Stimulated activated CD4-positive, alpha-beta T cell treated with anti-CD3 and anti-CD28 coated beads, Interleukin-2, amount 100 ng/mL, for 24 hours (primary cell): ENCODE data around the gene PGK1.
A peak's percentile ranks its signal among the peaks of the same experiment; 100 is the strongest.
"Not testable (repeated sequence)": the region's sequence is repeated elsewhere in the genome, so short reads cannot be mapped to it uniquely, and the experiment has no call there.

Experiments
- DNase-seq, 2 donors: peaks; one replicate each; pipeline ENCODE4 v3.0.0-alpha.2; 2020

Gene PGK1

DNA sequence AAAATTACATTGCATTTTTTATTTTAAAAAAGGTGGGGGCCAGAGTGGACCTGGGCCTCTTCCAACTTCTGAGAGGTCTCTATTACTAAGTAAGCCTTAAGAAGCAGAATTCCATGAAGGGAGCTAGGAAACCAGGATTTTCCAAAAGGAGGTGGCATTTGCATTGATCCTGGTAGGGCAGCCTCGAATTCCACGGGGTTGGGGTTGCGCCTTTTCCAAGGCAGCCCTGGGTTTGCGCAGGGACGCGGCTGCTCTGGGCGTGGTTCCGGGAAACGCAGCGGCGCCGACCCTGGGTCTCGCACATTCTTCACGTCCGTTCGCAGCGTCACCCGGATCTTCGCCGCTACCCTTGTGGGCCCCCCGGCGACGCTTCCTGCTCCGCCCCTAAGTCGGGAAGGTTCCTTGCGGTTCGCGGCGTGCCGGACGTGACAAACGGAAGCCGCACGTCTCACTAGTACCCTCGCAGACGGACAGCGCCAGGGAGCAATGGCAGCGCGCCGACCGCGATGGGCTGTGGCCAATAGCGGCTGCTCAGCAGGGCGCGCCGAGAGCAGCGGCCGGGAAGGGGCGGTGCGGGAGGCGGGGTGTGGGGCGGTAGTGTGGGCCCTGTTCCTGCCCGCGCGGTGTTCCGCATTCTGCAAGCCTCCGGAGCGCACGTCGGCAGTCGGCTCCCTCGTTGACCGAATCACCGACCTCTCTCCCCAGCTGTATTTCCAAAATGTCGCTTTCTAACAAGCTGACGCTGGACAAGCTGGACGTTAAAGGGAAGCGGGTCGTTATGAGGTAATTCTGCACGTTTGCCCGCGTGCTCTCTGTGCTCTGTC, at the start of gene PGK1:
TSS of gene PGK1 (plus strand) at position 626 of the 824 bp plus-strand sequence. CDS start at position 719, 93 bp downstream.
- peak; percentile 89 to 90 for DNase-seq

DNA sequence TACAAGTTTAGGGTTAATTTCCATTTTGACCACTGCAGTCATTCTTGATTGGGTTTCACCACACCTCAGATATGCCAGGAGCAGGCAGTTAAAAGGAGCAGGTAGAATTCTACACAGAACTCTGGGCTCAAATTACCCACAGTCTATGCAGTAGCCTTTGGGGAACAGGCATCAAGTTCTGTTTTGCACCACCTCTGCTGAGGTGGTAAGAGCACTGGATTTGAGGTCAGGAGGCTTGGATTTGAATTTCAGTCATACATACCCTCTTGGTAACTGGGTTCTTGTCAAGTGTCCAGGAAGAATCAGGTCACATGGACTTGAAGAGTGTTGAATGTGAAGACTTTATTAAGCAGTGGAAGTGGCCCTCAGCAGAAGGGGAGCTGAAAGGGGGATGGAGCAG, 40.4 kb upstream of the PGK1 start:
- DNase-seq: no peak

DNA sequence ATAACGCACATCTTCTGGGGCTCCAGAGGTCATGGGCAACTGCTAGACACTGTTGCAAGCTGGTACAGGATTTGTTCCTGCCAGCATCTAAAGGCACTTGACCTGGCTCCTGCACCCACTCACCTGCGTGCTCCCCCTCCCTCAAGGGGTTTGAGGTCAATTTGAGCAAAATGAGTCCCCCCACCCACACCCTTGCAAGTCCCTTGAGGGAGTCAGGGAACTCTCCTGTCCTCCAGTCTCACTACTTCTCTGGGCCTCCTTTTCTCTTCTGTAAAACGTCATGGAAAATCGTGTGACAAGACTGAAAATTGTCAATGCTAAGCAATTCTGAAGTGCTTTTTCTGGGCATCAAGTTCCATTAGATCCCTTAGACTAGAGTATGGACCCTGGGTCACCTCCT, 39.9 kb upstream of the PGK1 start:
- no peak for DNase-seq

DNA sequence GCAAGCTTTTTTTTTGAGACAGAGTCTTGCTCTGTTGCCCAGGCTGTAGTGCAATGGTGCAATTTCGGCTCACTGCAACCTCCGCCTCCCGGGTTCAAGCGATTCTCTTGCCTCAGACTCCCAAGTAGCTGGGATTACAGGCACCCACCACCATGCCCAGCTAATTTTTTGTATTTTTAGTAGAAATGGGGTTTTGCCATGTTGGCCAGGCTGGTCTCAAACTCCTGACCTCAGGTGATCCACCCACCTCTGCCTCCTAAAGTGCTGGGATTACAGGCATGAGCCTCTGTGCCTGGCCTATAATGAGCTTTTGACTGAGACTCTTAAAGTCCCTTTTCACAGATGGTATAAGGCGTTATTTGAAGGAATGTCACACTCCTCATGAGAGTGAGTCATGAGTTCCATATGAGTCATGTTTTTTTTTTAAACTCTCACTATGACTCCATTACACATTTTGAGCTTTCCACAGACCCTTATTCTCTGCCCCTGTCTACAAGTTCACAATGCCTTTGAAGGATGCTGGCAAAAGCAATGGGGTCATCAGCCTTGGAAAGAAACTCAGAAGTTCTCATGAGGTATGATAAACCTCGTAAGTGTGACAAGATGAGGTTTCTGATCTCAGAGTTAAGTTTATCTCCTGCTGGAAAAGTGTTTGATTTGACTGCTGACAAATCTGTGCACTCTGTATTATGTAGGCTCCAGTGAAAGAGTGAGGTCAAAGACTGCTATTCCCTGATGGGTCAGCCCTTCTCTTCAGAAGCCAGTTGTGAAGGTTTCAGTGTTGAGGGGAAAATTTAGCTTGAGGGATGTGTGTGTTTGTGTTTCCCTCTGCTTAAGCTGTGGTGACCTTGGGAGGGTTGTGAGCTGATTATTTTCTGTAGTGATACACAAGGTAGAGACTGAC, 39.1 kb upstream of the PGK1 start:
- not testable (repeated sequence) for DNase-seq

DNA sequence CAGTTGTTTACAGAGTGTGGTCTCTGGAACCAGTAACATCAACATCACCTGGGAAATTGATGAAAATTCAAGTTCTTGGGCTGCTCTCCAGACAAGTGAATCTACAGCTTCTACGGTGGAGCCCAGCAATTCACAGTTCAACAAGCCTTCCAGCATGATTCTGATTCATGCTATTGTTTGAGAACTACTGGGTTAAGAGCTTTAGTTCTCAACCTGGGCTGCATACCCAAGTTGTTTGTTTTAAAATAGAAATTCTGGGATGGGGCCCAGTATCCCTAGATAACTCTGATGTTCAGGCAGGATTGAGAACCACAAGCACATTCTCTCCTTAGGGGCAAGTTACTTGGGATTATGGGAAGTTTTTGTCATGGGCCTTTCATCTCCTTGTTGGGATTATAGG, 37.9 kb upstream of the PGK1 start:
- no peak for DNase-seq

DNA sequence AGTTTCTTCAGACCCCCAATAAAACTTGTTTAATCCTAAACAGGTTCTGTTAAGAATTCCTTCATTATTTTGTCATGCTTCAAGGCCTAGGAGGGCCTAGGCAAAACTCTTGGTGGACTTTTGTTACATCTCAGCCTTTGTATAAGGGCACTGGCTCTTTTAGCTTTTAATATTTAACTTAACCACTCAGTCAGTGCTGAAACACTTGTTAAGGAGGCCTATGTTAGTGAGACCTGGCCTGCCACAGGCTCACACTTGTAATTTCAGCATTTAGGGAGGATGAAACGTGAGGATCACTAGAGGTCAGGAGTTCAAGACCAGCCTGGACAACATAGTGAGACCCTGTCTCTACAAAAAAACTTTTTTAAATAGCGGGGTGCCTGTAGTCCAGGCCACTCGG, 32.7 kb upstream of the PGK1 start:
- no peak for DNase-seq

DNA sequence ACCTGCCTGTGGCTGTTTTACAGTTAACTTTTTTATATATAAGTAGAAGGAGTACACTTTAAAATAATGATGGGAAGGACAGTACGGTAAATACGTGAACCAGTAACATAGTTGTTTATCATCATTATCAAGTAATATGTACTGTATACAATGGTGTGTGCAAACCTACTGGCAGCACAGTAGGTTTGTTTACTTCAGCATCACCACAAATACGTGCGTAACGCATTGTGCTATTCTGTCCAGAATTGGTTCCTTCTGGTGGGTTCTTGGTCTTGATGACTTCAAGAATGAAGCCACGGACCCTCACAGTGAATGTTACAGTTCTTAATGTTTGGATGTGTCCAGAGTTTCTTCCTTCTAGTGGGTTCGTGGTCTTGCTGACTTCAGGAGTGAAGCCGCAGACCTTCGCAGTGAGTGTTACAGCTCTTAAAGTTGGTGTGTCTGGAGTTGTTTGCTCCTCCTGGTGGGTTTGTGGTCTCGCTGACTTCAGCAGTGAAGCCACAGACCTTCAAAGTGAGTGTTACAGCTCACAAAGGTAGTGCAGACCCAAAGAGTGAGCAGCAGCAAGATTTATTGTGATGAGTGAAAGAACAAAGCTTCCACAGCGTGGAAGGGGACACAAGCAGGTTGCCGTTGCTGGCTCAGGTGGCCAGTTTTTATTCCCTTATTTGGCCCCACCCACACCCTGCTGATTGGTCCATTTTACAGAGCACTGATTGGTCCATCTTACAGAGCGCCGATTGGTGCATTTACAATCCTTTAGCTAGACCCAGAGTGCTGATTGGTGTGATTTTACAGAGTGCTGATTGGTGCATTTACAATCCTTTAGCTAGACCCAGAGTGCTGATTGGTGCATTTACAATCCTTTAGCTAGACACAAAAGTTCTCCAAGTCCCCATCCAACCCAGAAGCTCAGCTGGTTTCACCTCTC, 30.6 kb upstream of the PGK1 start:
- DNase-seq: not testable (repeated sequence)

DNA sequence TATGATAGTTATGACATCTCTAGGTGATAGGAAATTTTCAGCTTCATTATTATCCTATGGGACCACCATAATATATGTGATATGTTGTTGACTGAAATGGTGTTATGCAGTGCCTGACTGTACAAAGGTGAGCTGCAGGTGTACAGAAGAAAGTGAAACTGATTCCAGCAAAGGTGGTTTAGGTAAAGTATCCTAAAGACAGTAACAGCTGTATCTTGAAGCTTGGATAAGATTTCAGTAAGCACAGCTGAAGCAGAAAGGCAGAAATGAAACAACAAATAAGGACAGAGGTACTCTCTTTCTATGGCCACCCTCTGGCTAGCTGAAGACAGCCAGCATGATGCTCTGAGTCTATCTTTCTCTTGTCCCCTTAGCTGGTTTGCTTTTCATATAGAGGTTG, 30.0 kb upstream of the PGK1 start:
- DNase-seq: no peak

DNA sequence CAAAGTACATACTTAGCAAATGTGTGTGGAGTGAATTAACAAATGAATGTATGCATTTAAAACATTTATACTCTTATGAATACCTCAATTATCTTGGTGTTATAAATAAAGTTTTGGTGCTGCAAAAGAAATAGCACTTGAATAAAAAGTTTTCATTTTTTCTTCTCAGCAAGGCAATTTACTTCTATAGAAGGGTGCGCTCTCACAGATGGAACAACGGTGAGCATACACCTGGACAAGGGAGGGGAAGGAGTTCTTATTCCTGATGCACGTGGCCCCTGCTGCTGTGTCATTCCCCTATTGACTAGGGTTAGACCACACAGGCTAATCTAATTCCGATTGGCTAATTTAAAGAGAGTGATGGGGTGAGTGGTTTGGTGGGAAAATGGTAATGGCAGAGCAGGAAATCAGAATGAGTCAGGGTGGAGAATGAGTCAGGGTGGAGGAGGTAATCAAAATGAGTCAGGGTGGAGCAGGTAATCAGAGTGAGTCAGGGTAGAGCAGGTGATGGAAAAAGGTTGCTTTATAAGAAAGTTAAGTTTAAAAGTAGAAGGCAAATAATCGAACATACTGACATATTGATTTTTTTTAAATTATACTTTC, 28.2 kb upstream of the PGK1 start:
- DNase-seq: peak in 1 of 2 donors; percentile 17

DNA sequence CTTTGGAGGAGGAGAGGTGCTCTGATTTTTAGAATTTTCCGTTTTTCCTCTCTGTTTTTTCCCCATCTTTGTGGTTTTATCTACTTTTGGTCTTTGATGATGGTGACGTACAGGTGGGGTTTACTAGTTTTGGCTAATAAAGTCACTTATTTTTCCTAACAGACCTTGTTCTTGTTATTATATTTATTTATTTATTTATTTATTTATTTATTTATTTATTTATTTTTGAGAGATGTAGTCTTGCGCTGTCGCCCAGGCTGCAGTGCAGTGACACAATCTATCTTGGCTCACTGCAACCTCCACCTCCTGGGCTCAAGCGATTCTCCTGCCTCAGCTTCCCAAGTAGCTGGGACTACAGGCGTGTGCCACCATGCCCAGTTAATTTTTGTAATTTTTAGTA, 22.6 kb upstream of the PGK1 start:
- DNase-seq: not testable (repeated sequence)

DNA sequence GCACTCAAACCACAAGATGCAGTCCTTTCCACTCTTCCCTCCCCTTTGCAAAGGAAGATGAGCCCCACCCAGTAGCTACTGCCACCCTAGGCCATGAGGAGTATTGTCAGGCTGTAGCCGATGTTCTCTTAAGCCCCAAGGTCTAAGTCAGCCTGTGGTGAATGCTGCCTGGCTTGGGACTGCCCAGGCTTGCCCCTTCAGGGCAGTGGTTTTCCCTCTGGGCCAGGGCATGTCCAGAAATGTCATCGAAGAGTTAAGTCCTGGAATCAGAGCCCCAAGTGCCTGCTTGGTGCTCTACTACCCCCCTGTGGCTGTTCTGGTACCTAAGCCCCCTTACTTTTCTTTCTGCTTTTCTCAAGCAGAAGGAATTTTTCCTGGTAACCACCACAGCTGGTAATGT, 11.8 kb upstream of the PGK1 start:
- DNase-seq: peak in 1 of 2 donors; percentile 7

DNA sequence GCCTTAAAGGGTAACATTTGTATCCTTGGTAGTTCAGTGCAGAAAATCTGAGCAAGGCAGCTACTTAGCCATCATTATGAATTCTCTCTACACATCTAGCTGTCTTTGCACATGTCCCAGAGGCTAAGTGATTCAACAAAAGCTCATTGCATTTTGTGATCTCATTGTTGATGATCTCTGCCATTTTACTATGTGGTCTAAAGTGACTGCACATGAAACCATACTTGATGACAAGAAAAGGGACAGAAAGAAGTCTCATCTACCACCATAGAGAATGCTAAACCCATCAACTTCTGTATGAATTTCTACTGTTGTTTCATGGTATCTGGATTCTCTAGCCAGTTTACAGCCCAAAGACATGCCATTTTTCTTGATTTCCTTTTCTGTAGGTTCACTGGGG, 5.9 kb upstream of the PGK1 start:
- DNase-seq: no peak

DNA sequence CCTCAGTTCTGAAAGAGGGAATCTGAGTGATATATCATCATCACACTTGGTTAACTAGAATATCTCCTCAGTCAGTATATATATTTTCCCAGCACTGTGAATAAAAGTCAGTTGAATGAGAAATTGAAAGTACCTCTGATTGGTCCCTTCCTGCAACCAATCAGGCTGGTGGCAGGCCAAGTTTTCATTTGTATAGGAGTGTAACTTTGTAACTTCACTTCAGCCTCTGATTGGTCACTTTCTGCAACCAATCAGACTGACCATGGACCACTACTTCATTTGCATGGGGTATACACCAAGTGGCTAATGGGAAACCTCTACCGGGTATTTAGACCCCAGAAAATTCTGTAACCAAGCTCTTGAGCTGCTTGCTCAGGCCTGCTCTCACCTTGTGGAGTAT, 2.0 kb upstream of the PGK1 start:
- no peak for DNase-seq

DNA sequence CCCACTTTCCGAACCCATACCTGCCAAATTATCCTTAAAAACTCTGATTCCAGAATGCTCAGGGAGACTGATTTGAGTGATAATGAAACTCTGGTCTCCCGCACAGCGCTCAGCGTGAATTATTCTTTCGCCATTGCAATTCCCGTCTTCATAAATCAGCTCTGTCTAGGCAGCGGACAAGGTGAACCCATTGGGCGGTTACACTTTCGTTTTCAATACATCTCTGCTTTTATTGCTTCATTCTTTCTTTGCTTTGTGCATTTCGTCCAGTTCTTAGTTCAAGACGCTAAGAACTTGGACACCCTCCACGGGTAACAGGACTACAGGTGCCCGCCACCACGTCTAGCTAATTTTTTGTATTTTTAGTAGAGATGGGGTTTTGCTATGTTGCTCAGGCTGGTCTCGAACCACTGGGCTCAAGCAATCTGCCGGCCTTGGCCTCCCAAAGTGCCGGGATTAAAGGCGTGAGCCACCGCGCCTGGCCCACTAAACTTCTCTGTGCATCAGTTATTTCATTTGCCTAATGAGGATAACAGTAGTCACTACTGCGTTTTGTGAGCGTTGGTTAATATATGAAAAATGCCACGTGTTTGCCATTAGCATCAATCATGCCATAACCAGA, 936 bp upstream of the PGK1 start:
- no peak for DNase-seq

DNA sequence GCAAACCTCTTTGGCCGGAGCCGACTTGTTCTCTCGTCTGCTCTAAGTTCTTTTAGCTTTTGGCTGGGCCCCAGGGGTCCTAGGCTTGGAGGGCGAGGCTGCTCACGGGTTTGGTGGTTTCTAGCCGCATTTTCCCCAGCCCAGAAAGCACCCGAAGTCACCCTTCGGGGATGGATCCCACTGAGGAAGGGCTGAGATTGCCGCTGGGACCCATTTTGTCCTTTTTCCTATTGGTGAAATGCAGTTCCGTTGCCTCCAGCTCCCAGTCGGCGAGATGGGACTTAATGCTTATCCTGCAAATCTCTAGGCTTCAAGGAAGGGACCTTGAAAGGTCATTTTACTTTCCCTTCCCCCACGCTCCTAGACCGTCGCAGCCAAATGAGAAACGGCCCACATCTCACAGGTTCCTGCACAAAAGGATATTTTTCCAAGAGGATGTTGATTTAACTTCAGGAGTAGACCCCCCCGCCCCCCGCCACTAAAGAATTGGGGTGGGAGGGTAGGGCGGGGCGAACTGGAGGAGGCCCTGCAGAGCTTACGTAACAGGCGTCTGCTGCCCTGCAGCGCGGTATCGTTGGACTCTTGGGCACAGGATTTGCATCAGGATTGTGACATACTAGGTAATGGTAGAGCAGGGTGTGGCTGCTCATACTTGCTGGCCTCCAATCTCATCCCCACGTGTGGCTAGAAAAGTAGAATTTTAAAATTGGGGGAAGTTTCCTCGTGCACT, 564 bp downstream of the PGK1 start:
- peak; percentile 31 to 37 for DNase-seq

DNA sequence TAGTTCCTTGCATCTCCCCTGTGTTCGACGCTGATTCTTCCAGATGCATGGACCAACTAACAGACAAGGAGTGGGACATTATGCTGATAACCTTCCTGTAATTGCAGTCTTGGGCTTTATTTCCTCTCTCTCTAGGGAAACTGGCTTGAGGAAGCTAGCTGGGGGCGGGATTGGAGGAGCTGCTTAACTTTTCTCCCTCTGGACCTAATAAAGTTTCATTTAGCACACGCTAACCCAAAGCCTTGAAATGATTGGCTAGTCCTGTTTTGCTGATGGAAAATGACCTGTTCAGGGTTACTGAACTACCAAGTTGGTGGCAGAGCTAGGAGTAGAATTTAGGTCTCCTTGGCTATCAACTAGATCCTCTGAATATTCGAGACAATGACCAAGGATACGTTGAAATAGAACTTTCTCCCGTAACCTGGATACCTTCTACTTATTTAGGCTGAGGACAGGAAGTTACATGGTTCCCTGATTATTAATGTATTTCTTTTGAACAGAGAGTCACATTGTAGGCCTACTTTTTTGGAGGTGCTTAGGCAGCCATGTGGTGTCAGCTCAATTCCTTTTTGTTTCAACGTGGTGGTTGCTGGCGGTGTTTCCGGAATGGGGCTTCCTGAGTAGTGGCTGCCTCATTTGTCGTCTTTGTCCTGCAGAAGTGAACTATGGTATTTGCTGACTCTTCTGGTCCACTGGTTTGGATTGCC, 2.0 kb downstream of the PGK1 start:
- peak in 1 of 2 donors; percentile 22 for DNase-seq

DNA sequence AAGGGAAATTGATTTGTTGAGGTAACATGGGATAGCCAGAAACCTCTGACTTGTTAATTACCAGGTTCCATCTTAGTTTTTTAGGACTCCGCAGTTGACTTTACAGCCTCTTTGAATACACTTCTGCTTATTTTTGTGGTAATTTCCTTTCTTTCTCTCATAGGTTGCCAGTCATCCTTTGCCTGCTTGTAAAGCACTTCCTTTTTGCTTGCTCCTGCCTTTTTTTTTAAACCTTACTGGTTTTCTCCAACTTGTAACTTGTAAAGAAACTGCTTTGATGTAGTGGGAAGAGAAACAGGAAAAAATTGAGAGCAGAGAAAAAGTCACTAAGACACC, 2.6 kb downstream of the PGK1 start:
- no peak for DNase-seq

DNA sequence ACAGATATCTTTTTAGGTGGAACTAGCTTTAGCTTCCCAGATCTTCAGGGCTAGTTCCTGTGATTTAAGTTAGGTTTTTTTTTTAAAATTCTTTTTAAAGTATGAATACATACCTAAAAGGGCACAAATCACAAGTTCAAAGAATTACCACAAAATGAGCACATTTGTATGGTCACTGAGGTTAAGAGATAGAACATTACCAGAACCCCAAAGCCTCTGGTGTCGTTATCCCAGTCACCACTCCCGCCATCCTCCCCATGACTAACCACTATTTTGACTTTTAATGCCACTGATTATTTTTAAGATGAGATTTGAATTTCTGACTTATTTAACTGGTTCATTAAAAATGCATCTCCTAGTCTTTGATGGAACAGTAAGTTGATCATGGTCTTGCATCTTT, 5.4 kb downstream of the PGK1 start:
- DNase-seq: no peak

DNA sequence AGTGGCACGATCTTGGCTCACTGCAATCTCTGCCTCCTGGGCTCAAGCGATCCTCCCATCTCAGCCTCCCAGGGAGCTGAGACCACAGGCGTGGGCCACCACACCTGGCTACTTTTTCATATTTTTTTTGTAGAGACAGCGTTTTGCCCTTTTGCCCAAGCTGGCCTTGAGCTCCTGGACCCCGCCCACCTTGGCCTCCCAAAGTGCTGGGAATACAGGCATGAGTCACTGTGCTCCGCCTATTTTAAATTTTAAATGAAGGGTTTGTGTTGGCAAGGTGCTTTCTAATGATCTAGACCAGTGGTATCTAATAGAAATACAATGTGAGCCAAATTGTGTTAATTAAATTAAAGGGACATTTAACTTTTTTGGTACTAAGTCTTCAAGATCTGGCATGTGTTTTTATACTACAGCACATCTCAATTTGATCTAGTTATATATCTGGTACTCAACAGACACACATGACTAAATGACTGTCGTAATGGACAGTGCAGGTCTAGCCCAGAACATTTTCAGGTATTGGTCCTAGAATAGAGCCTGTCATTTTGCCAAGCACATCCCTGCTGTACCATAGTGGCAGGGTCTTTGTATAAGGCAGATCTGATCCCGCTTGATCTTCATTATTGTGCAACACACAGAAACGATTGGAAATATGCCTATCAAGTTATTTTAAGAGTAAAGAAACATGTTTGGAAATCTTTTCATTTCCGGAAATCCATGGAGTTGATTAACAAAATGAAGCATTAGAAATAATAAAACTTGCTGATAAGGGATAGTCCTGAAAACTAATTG, 7.3 kb downstream of the PGK1 start:
- no peak for DNase-seq

DNA sequence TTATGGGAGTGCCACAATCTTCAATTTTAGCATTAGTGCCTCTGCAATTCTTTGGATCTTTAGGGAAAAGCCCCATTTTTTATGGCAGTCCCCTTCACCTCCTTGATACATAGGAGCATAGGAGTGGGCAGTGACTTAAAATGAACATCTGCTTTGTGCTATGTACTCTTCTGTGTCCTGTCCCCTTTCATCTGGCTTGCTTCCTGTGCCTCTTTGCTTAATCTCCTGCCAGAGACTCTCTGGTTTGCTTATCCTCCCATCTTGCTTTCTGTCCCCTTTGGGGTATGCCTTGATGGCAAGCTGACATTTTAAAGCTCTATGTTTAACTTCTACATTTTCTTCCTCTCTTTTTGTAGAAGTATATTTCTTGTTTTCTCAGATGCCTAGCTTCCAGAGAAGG, 12.3 kb downstream of the PGK1 start:
- DNase-seq: no peak
